ENCODE measurements around the gene GOSR1.
"Not testable (repeated sequence)": the region's sequence is repeated elsewhere in the genome, so short reads cannot be mapped to it uniquely, and the experiment has no call there.

Gene GOSR1

DNA sequence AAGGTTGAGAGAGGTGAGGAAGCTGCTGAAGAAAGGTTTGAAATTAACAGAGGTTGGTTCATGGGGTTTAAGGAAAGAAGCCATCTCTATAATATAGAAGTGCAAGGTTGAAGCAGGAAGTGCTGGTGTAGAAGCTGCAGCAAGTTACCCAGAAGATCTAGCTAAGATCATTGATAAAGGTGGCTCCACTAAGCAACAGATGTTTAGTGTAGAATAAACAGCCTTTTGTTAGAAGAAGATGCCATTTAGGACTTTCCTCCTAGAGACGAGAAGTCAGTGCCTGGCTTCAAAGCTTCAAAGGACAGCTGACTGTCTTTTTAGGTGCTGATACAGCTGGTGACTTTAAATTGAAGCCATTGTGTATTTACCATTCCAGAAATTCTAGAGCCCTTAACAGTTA lies 29.3 kb downstream of the GOSR1 start:
- no peak for DNase-seq

- DNase-seq: no peak
Observed at GRCh38 chr17:30513346-30513745, 36.1 kb downstream of the GOSR1 start.

DNA sequence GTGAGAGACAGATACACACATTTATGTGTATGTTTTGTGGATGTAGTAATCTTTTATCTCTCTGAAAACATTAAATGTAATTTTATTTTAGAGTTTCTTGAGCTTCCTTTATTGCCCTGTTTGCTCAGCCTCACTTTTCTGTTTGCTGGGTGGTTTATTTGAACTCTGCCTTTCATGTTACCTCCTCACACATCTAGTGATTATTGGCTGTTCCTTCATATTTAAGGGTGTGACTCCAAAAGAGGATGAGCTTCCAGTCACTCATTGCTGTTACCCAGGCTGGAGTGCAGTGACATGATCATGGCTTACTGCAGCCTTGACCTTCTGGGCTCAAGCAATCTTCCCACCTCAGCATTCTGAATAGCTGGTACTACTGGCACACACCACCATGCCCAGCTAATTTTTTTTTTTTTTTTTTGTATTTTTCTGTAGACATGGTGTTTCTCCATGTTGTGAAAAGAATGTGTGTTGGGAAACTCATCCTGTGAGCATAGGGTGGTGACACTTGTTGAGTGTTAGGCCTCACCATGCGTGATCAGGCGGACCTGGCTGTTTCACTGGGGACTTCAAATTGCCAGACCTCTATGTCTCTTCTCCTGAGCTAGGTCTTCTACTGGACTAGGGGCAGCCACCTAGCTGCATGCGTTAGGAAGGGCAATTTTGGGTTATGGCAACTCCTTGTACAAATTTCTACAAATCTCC lies 37.8 kb downstream of the GOSR1 start:
- no peak for DNase-seq

DNA sequence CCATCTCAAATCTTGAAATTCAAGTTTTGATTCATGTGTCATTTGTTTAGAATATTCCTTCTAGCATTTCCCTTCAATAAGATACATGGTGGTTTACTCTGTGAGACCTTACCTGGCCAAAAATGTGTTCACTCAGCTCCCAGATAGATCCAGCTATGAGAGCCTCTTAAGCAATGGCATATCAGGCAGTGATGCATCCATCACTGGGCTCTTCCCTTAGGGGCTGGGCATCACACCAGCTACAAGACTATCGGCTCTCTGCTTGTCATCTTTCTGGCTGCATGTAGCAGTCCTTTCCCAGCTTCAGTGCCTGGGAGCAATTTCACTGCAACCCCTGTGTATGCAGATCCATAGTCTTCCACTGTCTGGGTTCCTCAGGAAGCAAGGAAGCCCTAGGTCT lies 40.6 kb downstream of the GOSR1 start:
- DNase-seq: no peak

DNA sequence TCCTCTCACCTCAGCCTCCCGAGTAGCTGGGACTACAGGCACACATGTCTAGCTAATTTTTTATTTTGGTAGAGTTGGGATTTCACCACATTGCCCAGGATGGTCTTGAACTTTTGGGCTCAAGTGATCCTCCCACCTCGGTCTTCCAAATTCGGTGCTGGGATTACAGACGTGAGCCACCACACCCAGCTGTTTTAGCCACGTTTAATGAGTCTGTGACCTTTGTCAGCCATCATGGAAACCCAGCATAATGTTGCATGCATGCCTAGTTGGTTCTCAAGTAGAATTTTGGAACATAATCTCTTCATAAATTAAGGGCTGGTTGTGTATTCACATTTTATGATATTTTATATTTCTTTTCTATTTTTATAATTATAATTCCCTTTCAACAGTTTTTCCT lies 42.0 kb downstream of the GOSR1 start:
- DNase-seq: no peak

GRCh38 chr17:30519707-30520106 lies 42.5 kb downstream of the GOSR1 start:
- DNase-seq: no peak

- no peak for DNase-seq
Observed at GRCh38 chr17:30520436-30520835, 43.2 kb downstream of the GOSR1 start.

GRCh38 chr17:30520882-30521281 lies 43.7 kb downstream of the GOSR1 start:
- DNase-seq: no peak

DNA sequence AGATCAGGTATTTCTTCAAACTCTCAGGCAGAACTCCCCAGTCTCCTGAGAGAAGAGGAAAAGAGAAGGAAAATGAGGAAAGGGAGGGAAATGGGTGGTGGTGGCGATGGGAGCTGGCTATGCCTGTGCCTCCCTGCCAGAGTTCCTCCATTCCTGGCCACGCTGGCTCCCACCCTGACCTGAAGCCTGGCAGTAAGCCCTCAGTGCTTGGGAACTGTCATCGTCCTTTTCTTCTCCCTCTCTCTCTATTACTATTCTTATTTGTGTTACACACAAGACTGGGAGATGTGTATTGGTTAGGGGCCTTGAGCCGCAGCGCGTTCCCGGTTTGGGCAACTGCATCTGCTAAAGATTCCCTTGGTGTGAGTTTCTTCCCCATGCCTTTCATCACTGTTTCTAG lies 44.6 kb downstream of the GOSR1 start:
- DNase-seq: no peak

- not testable (repeated sequence) for DNase-seq
Observed at GRCh38 chr17:30523236-30523635, 46.0 kb downstream of the GOSR1 start.

DNA sequence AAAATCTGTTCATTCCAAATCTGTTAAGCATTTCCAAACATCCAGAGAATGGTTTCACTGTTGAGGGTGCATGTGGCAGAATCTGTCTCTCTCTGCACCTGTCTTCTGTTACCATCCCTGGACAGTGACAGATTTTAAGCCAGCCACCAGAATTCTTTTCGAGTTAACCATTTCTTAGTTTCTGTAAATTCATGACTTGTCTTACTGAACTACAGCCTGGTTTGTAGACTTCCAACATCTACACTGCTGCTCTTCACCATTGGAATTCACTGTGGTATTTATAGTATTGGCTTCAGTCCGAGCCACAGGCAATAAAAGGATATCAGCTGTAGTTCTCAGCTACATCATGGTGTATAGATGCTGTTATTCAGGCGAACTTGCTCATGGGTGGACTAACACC lies 47.6 kb downstream of the GOSR1 start:
- DNase-seq: no peak

- DNase-seq: no peak
Observed at GRCh38 chr17:30526401-30526800, 49.2 kb downstream of the GOSR1 start.

DNA sequence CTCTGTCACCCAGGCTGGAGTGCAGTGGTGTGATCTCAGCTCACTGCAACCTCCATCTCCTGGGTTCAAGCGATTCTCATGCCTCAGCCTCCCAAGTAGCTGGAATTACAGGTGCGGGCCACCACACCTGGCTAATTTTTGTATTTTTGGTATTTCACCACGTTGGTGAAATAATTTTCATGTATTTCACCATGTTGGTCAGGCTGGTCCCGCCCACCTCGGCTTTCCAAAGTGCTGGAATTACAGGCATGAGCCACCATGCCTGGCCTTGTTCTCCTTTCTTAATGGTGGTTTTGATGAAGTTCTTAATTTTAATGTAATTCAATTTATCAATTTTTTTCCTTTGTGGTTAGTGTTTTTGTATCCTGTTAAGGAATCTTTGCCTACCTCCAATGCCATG lies 51.5 kb downstream of the GOSR1 start:
- DNase-seq: not testable (repeated sequence)

GRCh38 chr17:30530346-30531025 lies 53.3 kb downstream of the GOSR1 start:
- DNase-seq: no peak

GRCh38 chr17:30532871-30533270 lies 55.7 kb downstream of the GOSR1 start:
- no peak for DNase-seq

GRCh38 chr17:30534298-30534697 lies 57.1 kb downstream of the GOSR1 start:
- no peak for DNase-seq

- no peak for DNase-seq
Observed at GRCh38 chr17:30534938-30535921, 58.0 kb downstream of the GOSR1 start.

GRCh38 chr17:30536846-30537245 lies 59.6 kb downstream of the GOSR1 start:
- not testable (repeated sequence) for DNase-seq

DNA sequence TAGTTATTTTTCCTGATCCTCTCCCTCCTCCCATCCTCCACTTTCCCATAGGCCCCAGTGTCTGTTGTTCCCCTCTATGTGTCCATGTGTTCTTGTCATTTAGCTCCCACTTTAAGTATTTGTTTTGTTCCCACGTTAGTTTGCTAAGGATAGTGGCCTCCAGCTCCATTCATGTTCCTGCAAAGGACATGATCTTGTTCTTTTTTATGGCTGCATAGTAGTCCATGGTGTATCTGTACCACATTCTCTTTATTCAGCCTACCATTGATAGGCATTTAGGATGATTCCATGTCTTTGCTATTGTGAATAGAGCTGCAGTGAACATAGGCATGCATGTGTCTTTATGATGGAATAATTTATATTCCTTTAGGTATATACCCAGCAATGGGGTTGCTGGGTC lies 60.5 kb downstream of the GOSR1 start:
- DNase-seq: not testable (repeated sequence)

- DNase-seq: no peak
Observed at GRCh38 chr17:30541802-30542201, 64.6 kb downstream of the GOSR1 start.

GRCh38 chr17:30543456-30543855 lies 66.2 kb downstream of the GOSR1 start:
- DNase-seq: no peak

- no peak for DNase-seq
Observed at GRCh38 chr17:30545024-30545423, 67.8 kb downstream of the GOSR1 start.

DNA sequence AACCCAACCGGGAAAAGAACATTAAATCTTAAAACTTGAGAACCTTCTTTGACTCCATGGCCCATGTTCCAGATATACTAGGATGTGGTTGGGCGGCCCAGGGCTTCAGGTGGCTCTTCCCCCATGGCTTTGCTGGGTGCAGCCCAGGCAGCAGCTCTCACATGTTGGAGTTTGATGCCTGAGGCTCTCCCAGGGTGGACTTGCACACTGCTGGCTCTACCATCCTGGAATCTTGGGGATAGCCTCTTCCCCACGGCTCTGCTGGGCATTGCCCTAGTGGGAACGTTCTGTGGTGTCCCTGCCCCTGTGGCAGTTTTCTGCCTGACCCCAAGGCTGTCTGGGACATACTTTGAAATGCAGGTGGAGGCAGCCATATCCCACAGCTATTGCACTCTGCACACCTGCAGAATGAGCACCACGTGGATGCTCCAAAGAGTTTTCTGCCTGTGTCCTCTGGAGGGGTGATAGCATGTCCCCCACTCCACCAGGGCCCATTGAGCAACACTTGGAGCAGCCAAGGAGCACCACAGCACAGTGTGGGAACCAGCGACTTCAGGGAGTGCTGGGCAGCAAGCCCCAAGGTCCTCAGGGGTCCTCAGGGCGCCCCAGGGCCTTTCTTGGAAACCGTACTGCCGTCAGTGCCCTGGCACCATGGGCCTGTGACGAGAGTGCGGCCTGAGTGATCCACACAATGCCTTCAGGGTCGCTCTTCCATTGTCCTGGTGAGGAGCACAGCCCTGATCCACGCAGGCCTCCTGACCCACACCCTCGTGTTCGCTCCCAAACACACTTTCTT lies 70.8 kb downstream of the GOSR1 start:
- no peak for DNase-seq

Measured in NCI-H1930 (cell line).